Left hindlimb (tissue), 1 donor: ENCODE data around the gene UBL7.

ENCODE experiments used
- DNase-seq: peaks from one replicate; pipeline ENCODE4 v3.0.0-alpha.2; 2018

Gene UBL7

DNA sequence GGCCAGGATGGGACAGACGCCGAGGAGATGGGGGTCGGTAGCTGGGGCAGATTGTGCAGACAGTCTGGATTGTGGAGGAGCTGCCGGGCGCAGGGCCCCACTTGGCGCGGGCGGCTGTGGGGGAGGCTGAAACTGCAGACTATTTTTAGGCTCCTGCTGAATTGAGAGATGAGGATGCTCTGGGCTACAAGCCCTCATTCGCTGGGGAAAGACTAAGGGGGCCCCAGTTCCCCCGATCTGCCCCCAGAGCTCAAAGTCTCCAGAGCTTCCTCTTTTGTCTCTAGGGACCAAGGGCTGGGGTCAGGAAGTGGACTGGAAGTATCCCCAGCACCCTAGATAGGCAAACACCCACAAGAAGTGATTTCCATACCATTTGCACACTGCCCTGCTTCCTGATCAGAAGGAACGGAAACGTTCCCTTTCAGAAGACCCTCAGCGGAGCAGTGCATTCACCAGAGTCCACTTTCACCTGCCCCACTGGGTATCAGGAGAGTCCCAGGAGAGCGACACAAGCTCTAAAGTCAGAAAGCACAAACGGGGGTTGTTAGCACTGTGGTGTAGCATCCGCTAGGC, 56.9 kb downstream of the UBL7 start:
- DNase-seq = peak; percentile 80

DNA sequence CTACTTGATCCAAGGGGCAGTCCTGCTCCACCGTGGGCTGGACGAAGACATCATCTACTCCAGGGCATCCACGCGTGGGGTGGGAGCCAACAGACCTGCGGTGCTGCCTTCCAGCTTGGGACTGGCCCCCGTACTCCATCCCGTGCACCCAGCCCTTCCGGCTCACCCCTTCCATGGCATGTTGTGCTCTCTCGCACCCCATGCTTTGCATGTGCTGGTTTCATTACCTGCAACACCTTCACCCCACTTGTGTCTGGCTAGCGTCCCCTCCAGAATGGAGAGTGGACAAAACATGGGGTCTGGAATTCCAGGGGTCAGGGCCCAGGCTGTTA, 57.4 kb downstream of the UBL7 start:
- no peak for DNase-seq

- no peak for DNase-seq
Observed at GRCh38 chr15:74402873-74403587, 57.9 kb downstream of the UBL7 start.

GRCh38 chr15:74402337-74402841, 58.6 kb downstream of the UBL7 start:
- no peak for DNase-seq

GRCh38 chr15:74400915-74401757, 59.8 kb downstream of the UBL7 start:
- no peak for DNase-seq

GRCh38 chr15:74400313-74400860, 60.6 kb downstream of the UBL7 start:
- no peak for DNase-seq

GRCh38 chr15:74399511-74400312, 61.2 kb downstream of the UBL7 start:
- no peak for DNase-seq

DNA sequence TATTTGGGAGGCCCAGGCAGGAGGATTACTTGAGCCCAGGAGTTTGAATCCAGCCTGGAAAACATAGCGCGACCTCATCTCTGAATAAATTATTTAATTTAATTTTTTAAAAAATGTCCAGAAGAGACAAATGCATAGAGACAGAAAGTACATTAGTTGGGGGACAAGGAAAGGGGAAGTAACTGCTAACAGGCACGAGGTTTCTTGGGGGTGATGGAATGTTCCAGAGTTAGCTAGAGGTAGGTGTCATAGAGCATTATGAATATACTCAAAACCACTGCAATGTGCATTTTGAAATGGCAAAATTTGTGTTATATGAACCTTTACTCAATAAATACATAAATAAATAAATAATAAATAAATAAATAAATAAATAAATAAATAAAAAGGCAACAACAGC, 61.9 kb downstream of the UBL7 start:
- DNase-seq = no peak

DNA sequence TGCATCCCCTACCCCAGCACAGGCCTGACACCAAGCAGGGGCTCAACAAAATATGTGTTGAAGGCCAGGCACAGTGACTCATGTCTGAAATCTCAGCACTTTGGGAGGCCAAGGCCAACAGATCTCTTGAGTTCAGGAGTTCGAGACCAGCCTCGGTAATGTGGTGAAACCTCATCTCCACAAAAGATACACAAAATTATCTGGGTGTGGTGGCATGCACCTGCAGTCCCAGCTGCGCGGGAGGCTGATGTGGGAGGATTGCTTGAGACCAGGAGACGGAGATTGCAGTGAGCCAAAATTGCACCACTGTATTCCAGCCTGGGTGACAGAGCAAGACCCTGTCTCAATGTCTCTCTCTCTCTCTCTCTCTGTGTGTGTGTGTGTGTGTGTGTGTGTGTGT, 62.8 kb downstream of the UBL7 start:
- DNase-seq = no peak

GRCh38 chr15:74397239-74398068, 63.5 kb downstream of the UBL7 start:
- no peak for DNase-seq

DNA sequence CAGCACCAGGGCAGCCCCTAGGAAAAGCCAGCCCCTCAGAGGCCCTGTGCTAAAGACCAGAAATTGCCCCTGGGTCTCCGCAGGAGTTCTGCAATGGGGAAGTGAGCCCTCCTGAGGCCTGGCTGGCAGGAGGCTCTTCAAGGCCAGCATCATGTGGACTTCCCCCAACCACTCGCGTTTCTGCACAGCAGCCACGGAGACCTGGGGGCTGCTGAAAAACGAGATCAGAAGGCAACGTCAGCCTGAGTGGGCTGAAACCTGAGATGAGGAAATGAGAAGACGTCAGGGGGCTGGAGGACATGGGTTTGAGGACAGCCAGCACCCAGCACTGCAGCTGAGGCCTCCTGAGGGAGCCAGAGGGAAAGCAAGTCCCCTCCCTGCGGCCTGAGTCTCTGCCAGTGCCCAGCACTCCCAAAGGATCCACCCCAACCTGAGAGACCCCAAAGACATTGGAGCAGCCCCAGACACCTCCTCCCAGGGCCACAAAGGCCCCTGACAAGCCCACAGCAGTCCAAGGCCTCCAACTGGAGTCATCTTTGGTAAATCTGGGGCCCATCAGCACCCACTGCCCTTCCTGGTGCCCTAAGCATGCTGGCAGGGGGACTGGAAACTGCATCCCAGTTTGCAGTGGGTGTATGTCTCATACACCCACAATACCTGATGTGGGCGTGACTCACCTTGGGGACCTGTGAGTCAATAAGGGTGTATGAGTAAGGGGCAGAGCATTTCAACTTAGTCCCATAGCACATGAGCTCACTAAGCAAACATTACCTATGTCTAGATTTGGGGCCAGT, 64.3 kb downstream of the UBL7 start:
- no peak for DNase-seq

DNA sequence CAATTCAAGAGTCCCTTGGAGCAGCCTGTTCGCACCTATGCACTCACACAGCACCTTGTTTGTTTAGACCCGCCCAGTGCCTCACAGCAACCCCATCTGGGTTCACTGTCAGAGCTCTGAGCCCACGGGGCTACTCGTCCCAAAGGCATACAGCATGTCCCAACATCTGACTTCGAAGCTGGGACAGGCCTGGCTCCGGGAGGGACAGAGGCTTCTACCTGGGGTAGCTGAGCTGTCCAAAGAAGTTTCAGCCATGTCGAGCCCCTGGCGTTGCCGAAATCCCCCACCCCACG, 64.9 kb downstream of the UBL7 start:
- no peak for DNase-seq
